NCI-H1436 (cell line): ENCODE results near the gene SARM1.
"Not testable (repeated sequence)": the region's sequence is repeated elsewhere in the genome, so short reads cannot be mapped to it uniquely, and the experiment has no call there.

Source experiments
- DNase-seq: peaks from one replicate; lab custom pipeline; 2025; lab: John Stamatoyannopoulos, UW

The SARM1 gene

GRCh38 chr17:28425206-28425605, 53.7 kb downstream of the SARM1 start:
- DNase-seq, result no peak

GRCh38 chr17:28426081-28426519, 54.6 kb downstream of the SARM1 start:
- DNase-seq, result no peak

- peak; percentile 30 for DNase-seq
Observed at GRCh38 chr17:28427371-28427770, 55.9 kb downstream of the SARM1 start.

- not testable (repeated sequence) for DNase-seq
Observed at GRCh38 chr17:28427982-28428381, 56.5 kb downstream of the SARM1 start.

GRCh38 chr17:28433721-28434120, 62.2 kb downstream of the SARM1 start:
- no peak for DNase-seq

GRCh38 chr17:28434326-28434725, 62.8 kb downstream of the SARM1 start:
- not testable (repeated sequence) for DNase-seq

- DNase-seq, result no peak
Observed at GRCh38 chr17:28443901-28444638, 72.6 kb downstream of the SARM1 start.

- DNase-seq, result no peak
Observed at GRCh38 chr17:28446716-28447395, 75.4 kb downstream of the SARM1 start.

- DNase-seq, result no peak
Observed at GRCh38 chr17:28447396-28447760, 75.9 kb downstream of the SARM1 start.

- no peak for DNase-seq
Observed at GRCh38 chr17:28449859-28450258, 78.4 kb downstream of the SARM1 start.
